Psoas muscle (tissue), 8 donors: ENCODE results near the gene CXCR4. TPM values are rescaled to one million over a fixed set of nuclear protein-coding genes. Genes with fewer than 3 reads are reported as not detected.
A peak's percentile ranks its signal among the peaks of the same experiment; 100 is the strongest.

Experiments used
- ATAC-seq, 4 donors: fragments of 200-7000 bp; cut with Tn5 transposase; one replicate each; pipeline ENCODE4 v1.9.1; 2020; ENCODE audit warnings: moderate library complexity in 3 of 4, mild to moderate bottlenecking in 2 of 4
- DNase-seq, 2 donors: peaks; one replicate each; pipeline ENCODE4 v3.0.0-alpha.2; 2020
- H3K27ac ChIP-seq: fragments of 200-600 bp; one replicate; pipeline ENCODE4 v1.8.0; 2022
- H3K27me3 ChIP-seq, 3 donors: fragments of 200-600 bp in 1 of 3; one replicate each; pipeline versions ENCODE4 v1.6.1 to v1.8.0; 2013 to 2022; ENCODE audit warnings: low read length in 2 of 3, mild to moderate bottlenecking in 2 of 3, moderate library complexity in 1 of 3; ENCODE audit not compliant: insufficient read depth in 3 of 3
- H3K36me3 ChIP-seq, 2 donors: fragments of 200-600 bp in 1 of 2; one replicate each; pipeline versions ENCODE4 v1.6.1 to v1.8.0; 2013 to 2022; ENCODE audit warnings: low read depth in 1 of 2, mild to moderate bottlenecking in 1 of 2, moderate library complexity in 1 of 2; ENCODE audit not compliant: insufficient read depth in 1 of 2
- H3K4me1 ChIP-seq: fragments of 200-600 bp; one replicate; pipeline ENCODE4 v1.8.0; 2022
- H3K4me3 ChIP-seq: fragments of 200-600 bp; one replicate; pipeline ENCODE4 v1.8.0; 2022; ENCODE audit warnings: mild to moderate bottlenecking
- H3K9me3 ChIP-seq: fragments of 200-600 bp; one replicate; pipeline ENCODE4 v1.8.0; 2022
- WGBS, 3 donors: extraction: QIAGEN DNeasy Blood & Tissue Kit; methylation state at CpG; one replicate each; pipeline versions ENCODE4 v1.1.6 to v1.1.7; 2013; 5-methylcytosine and 5-hydroxymethylcytosine counted together
- intact Hi-C, 2 donors: fragments of 100-400 bp; cut with DNase I; formaldehyde crosslinking; loops; one replicate each; pipeline versions ENCODE4 v1.11.0 to v1.14.2; 2022
- polyA plus RNA-seq, 3 donors: library from polyadenylated mRNA; stranded (reverse); fragments of 200-250 nt; gene quantifications; one replicate each; pipeline ENCODE4 v1.2.3, GENCODE V29; 2013
- total RNA-seq, 4 donors: library from RNA; stranded (reverse); fragmentation: NEBNext Ultra II Directional in 2 of 4; extraction: Animal tissue kit (Norgen Biotek cat#: 25700) in 2 of 4; gene quantifications; one replicate each; pipeline versions ENCODE4 v1.2.1 to v1.2.4, GENCODE V29; 2021 to 2023
- TF ChIP-seq, protein P1 (sequence below): fragments of 200-600 bp; IDR thresholded peaks from one replicate; pipeline ENCODE4 v1.8.0; 2022; ENCODE audit warnings: antibody characterized with exemption
- donor health status: healthy with polysubstance abuse.
- donor health status: DM: no; HTN: no; CAD: no; lungs with moderate emphysema.
- donor health status: Bipolar disorder and iron deficiency.
- donor health status: healthy.
- donor health status: DM: yes; HTN: yes; CAD: no.
- donor health status: DM: no; HTN: no; CAD: no.
- donor health status: DM: no; HTN: no; CAD: no.
- donor health status: DM: yes; HTN: yes; CAD: no.

CXCR4 gene
- total and polyA plus RNA-seq, 7 donors: 1.8 to 9.1 (median 3.0) TPM

DNA sequence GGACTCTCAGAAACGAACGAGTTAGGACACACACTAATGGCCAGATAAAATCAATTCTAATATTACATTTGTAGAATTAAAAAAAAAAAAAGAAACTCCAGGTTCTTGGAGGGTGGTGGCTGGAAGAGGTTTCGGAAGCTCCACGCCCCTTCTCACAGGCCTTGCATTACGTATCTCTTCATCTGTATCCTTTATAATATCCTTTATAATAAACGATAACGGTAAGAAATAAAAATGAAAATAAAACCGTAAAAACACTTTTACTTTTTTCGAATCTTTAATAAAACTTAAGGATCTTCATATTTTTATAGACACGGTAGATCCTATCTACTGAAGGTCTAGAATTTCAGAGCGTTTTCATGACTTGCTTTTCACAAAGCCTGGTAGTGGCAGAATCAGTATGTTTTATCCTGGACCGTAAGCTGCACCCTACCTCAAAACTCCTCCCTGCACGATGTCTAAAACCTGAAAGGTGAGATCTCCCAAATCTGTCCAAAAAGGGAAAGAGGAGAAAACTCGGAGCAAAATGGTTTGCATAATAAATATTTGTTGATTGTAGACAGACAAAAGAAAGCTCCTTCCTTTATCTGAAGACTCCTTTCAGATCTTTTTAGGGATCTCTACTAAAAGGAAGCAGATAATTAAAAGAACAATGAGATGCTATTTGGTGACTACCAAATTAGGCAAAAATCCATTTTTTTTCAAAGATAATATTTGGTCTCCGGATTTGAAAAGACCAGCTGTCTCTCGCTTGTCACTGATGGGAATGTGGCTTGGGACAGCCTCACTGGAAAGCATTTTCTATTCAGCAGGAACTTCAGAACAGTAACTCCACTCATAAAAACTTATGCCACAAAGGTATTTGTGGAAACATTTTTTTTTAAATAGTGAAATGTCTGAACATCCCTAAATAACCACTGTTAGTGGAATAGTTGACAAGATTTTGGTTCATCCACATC, 2.0 kb upstream of the CXCR4 start:
- no peak overlapping the region for H3K27ac ChIP-seq
- WGBS, 3 donors: 19 to 35% (median 20%) methylated on average over 16 of the region's 16 CpGs
- intact Hi-C loops: loop anchor here in 1 of 2 donors (5.0 to 10.0 kb wide), 3 partner anchors 105 to 257 kb away; no protein-coding TSS in a partner anchor
- peaks cover 10% of the 10 kb centered on the region for H3K4me1 ChIP-seq
- ATAC-seq (no peak), DNase-seq (no peak)
- TF ChIP-seq, protein P1, sequence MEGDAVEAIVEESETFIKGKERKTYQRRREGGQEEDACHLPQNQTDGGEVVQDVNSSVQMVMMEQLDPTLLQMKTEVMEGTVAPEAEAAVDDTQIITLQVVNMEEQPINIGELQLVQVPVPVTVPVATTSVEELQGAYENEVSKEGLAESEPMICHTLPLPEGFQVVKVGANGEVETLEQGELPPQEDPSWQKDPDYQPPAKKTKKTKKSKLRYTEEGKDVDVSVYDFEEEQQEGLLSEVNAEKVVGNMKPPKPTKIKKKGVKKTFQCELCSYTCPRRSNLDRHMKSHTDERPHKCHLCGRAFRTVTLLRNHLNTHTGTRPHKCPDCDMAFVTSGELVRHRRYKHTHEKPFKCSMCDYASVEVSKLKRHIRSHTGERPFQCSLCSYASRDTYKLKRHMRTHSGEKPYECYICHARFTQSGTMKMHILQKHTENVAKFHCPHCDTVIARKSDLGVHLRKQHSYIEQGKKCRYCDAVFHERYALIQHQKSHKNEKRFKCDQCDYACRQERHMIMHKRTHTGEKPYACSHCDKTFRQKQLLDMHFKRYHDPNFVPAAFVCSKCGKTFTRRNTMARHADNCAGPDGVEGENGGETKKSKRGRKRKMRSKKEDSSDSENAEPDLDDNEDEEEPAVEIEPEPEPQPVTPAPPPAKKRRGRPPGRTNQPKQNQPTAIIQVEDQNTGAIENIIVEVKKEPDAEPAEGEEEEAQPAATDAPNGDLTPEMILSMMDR: no peak
- peak overlapping the region; percentile 71 for H3K4me3 ChIP-seq
- H3K27me3 ChIP-seq: peaks cover 0 to 79% (median 14%) of the 10 kb centered on the region in 3 donors
- no peaks in the 10 kb centered on the region for H3K9me3 ChIP-seq
- no peaks in the 10 kb centered on the region for H3K36me3 ChIP-seq

DNA sequence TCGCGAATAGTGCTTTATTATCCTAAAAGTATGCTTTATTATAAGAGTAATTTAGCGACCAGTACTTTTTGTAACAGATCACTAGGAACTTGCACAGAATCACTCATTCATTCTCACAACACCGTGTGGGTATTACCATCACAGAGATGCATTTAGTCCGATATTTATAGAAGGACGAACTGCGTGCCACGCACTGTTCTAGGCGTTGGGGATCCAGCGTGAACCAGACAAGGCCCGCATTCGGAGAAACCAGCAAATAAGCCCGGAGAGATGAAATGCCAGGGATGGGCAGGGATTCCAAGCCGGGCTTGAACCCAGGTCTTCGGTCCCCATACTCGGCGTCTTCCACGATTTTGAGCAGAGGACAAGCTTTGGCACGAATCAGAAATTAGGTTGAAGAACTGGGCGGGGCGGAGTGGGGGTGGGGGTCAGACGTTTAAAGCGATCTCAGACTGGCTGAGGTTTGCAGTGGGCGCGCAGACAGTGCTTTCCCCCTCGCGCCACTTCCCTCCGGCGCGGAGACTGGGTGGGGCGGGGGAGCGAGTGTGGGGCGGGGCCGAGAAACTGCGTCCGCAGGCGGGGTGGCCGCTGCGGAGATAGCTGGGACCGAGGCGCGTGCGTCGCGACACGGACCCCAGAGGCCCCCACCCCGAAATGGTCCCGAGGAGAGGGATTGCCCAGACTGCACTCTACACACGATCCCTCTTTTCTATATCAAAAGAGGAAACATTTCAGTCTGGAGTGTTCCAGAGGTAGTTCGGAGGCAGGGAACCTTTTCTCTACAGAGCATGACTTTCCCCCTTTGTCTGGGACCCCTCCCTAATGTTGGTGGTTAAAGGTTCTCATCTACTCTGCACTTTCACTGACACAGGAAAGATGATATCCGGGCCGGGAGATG, 1.1 kb upstream of the CXCR4 start:
- Histone ChIP-seq H3K4me3 (peak overlapping the region; percentile 71), H3K9me3 (no peaks in the 10 kb centered on the region), H3K27me3 (peaks cover 0 to 79% (median 14%) of the 10 kb centered on the region in 3 donors), H3K4me1 (peaks cover 10% of the 10 kb centered on the region), H3K27ac (no peak overlapping the region), H3K36me3 (no peaks in the 10 kb centered on the region)
- TF ChIP-seq, protein P1: no peak
- peak; percentile 48 to 73 for DNase-seq
- intact Hi-C loops: loop anchor here in 1 of 2 donors (5.0 to 10.0 kb wide), 3 partner anchors 104 to 258 kb away; no protein-coding TSS in a partner anchor
- WGBS, 3 donors: 1% methylated on average over 48 to 52 of the region's 52 CpGs
- ATAC-seq: peak in 3 of 4 donors; percentile 20 to 57 (median 35)

DNA sequence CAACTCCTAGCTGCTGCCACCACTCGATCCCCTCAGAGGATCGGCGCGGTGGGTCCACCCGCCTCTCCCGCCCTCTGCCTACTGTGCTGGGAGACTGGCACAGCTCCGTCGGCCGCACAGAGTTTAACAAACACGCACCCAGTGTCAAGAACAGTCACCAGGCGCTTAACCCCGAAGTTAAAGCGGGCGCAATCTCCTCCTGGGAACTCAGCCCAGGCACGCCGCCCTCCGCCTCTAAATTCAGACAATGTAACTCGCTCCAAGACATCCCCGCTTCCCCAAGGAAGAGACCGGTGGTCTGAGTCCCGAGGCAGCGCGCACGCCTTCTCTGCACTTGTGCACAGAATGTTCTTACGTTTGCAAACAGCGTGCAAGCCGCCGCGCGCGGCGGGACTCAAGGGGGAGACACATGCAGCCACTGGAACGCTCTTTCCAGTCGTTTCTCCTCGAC, 533 bp downstream of the CXCR4 start:
- Histone ChIP-seq H3K4me1 (peaks cover 10% of the 10 kb centered on the region), H3K27me3 (peaks cover 0 to 77% (median 14%) of the 10 kb centered on the region in 3 donors), H3K4me3 (peak overlapping the region; percentile 71), H3K9me3 (no peaks in the 10 kb centered on the region), H3K27ac (peak overlapping the region; percentile 36), H3K36me3 (no peaks in the 10 kb centered on the region)
- 0 to 1% (median 0%) methylated on average over 34 to 35 of the region's 35 CpGs for WGBS, 3 donors
- ATAC-seq (peak in 2 of 4 donors; percentile 20 to 63), DNase-seq (peak; percentile 34 to 63)
- TF ChIP-seq, protein P1: peak; percentile 8
- intact Hi-C loops: loop anchor here in 1 of 2 donors (5.0 to 10.0 kb wide), 3 partner anchors 103 to 260 kb away; no protein-coding TSS in a partner anchor

DNA sequence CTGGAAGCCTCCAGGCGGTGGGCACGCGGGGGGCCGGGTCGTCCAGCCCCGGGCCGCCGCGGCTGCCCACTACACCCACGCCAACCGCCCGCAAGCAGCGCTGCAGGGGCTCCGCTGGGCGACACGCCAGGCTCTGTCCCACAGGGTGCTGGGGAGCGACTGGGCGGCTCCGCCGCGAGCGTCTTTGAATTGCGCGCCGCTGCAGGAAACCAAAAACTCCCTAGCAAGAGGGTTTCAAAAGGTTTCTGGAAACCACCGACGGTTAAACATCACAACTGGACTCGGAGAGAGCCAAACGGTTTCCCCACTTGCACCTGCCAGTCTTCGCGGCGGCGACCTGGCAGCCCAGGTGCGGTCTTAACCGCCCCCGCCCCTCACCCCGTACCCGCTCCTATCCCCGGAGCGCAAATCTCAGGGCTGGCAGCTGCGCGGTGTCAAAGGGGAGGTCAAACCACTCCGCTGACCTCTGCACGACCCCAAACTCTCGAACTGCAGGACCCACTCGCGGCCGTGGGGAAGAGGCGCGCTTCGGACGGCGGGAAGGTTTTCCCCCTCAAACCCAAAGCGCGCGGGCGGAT, 1.0 kb downstream of the CXCR4 start:
- Histone ChIP-seq H3K4me3 (peak overlapping the region; percentile 71), H3K36me3 (no peaks in the 10 kb centered on the region), H3K4me1 (peaks cover 10% of the 10 kb centered on the region), H3K27ac (peak overlapping the region; percentile 36), H3K27me3 (peaks cover 0 to 75% (median 14%) of the 10 kb centered on the region in 3 donors), H3K9me3 (no peaks in the 10 kb centered on the region)
- ATAC-seq (peak in 3 of 4 donors; percentile 8 to 11 (median 10)), DNase-seq (peak in 1 of 2 donors; percentile 57)
- TF ChIP-seq, protein P1: no peak
- WGBS, 3 donors: 0 to 1% (median 0%) methylated on average over 49 to 57 of the region's 57 CpGs
- intact Hi-C loops: loop anchor here in 1 of 2 donors (5.0 to 10.0 kb wide), 3 partner anchors 102 to 260 kb away; no protein-coding TSS in a partner anchor
